Spleen (tissue), 7 donors: Measurements from ENCODE around the gene FGD6.

ENCODE experiments used
- POLR2AphosphoS5 ChIP-seq, 3 donors: sonication (generic); formaldehyde crosslinking; IDR thresholded peaks; one replicate each; pipeline ENCODE4 v1.5.1; 2017; ENCODE audit warnings: antibody characterized with exemption in 3 of 3
- TF ChIP-seq, protein P1 (sequence below), 11 experiments: fragments of 200-600 bp in 7 of 11; fragments of 450-650 bp in 4 of 11; sonication (generic) in 4 of 11; IDR thresholded peaks in 8 of 11; conservative IDR thresholded peaks in 3 of 11; 1 replicate in 7 of 11; 2 replicates in 4 of 11; pipeline versions ENCODE4 v1.4.0 to v1.8.0; 2016 to 2021; ENCODE audit warnings: antibody characterized with exemption in 11 of 11, inconsistent platforms in 4 of 11, mild to moderate bottlenecking in 1 of 11
- donor health status: DM: no; HTN: no; CAD: no; lungs with moderate emphysema.
- donor health status: DM: no; HTN: no; CAD: no.
- donor health status: DM: no; HTN: no; CAD: no.

DNA sequence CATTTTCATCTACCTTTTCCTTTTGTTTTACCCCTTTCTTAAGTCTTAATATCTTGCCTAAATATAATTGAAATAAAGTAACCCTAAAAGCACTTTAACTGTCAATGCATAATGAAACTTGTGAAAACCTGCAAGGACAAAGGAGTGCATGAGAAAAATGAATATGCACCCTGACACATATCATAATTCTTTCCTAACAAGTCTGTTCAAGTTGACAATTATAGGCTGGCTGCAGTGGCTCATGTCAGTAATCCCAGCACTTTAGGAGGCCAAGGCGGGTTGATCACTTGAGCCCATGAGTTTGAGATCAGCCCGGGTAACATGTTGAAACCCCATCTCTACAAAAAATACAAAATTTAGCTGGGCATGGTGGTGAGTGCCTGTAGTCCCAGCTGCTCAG lies 65.4 kb downstream of the FGD6 start:
- no peak for TF ChIP-seq POLR2AphosphoS5 (IDR thresholded peaks at IDR 0.05)
- TF ChIP-seq, protein P1, sequence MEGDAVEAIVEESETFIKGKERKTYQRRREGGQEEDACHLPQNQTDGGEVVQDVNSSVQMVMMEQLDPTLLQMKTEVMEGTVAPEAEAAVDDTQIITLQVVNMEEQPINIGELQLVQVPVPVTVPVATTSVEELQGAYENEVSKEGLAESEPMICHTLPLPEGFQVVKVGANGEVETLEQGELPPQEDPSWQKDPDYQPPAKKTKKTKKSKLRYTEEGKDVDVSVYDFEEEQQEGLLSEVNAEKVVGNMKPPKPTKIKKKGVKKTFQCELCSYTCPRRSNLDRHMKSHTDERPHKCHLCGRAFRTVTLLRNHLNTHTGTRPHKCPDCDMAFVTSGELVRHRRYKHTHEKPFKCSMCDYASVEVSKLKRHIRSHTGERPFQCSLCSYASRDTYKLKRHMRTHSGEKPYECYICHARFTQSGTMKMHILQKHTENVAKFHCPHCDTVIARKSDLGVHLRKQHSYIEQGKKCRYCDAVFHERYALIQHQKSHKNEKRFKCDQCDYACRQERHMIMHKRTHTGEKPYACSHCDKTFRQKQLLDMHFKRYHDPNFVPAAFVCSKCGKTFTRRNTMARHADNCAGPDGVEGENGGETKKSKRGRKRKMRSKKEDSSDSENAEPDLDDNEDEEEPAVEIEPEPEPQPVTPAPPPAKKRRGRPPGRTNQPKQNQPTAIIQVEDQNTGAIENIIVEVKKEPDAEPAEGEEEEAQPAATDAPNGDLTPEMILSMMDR (IDR thresholded peaks at IDR 0.05 in 8 of 11, conservative IDR thresholded peaks at IDR 0.05 in 3 of 11): no peak
